Upper lobe of left lung (tissue), 4 donors: Measurements from ENCODE around the gene TRDMT1.

ENCODE experiments used
- CTCF ChIP-seq, 6 experiments: fragments of 450-650 bp in 4 of 6; fragments of 200-600 bp in 2 of 6; sonication (generic) in 2 of 6; IDR thresholded peaks; one replicate each; pipeline ENCODE4 v1.5.1; 2016 to 2019; ENCODE audit warnings: antibody characterized with exemption in 6 of 6
- POLR2A ChIP-seq, 4 donors: fragments of 450-650 bp; IDR thresholded peaks; one replicate each; pipeline ENCODE4 v1.5.1; 2016 to 2017; ENCODE audit warnings: antibody characterized with exemption in 4 of 4, mild to moderate bottlenecking in 2 of 4
- POLR2AphosphoS5 ChIP-seq, 2 donors: sonication (generic); formaldehyde crosslinking; IDR thresholded peaks; one replicate each; pipeline ENCODE4 v1.5.1; 2017; ENCODE audit warnings: antibody characterized with exemption in 2 of 2

- TF ChIP-seq CTCF (IDR thresholded peaks at IDR 0.05) (no peak), POLR2AphosphoS5 (IDR thresholded peaks at IDR 0.05) (no peak), POLR2A (IDR thresholded peaks at IDR 0.05) (no peak)
Measured at GRCh38 chr10:17241611-17242333, 40.3 kb upstream of the TRDMT1 start.
